ENCODE data around the gene HMX1.

GRCh38 chr4:8869898-8870646, 1.6 kb downstream of the HMX1 start:
- no peak for TF ChIP-seq CTCF (IDR thresholded peaks at IDR 0.05)
- no peak for TF ChIP-seq ZFX (IDR thresholded peaks at IDR 0.05; ENCODE audit: borderline replicate concordance)

Data from 22Rv1 (cell line).